ENCODE data around the gene CRLF3.

- no peak for TF ChIP-seq POLR2A (IDR thresholded peaks at IDR 0.05; ENCODE audit: low read length)
- no peak for TF ChIP-seq GATA1 (IDR thresholded peaks at IDR 0.05; ENCODE audit: low read depth, low read length)
These were observed 16.3 kb upstream of the CRLF3 start for GRCh38 chr17:30840771-30841170.

All from erythroblast (primary cell).